Esophagus muscularis mucosa (tissue), 4 donors: Measurements from ENCODE around the gene N4BP3. TPM values are rescaled to one million over a fixed set of nuclear protein-coding genes. Genes with fewer than 3 reads are reported as not detected.
A peak's percentile ranks its signal among the peaks of the same experiment; 100 is the strongest.

Source experiments
- DNase-seq: peaks from one replicate; pipeline ENCODE4 v3.0.0-alpha.2; 2017; ENCODE audit errors: extremely low spot score
- H3K27ac ChIP-seq, 4 donors: fragments of 200-600 bp; sonication (generic); replicated peaks in 1 of 4; 1 replicate in 3 of 4; 2 replicates in 1 of 4; pipeline ENCODE4 v1.5.1; 2016 to 2019; ENCODE audit warnings: mild to moderate bottlenecking in 1 of 4
- H3K27me3 ChIP-seq, 4 donors: fragments of 200-600 bp; sonication (generic); one replicate each; pipeline versions ENCODE4 v1.5.1 to v1.6.0; 2016 to 2019
- H3K36me3 ChIP-seq, 4 donors: fragments of 200-600 bp; sonication (generic); one replicate each; pipeline ENCODE4 v1.5.1; 2016 to 2019
- H3K4me1 ChIP-seq, 4 donors: fragments of 200-600 bp; sonication (generic); one replicate each; pipeline ENCODE4 v1.5.1; 2016 to 2019
- H3K4me3 ChIP-seq, 4 donors: fragments of 200-600 bp; sonication (generic); 1 replicate in 2 of 4; 2 replicates in 2 of 4; pipeline ENCODE4 v1.5.1; 2016 to 2019; ENCODE audit warnings: mild to moderate bottlenecking in 4 of 4, moderate library complexity in 1 of 4
- H3K9me3 ChIP-seq, 4 donors: fragments of 200-600 bp; sonication (generic); 1 replicate in 3 of 4; 2 replicates in 1 of 4; pipeline ENCODE4 v1.5.1; 2016 to 2019
- CTCF ChIP-seq, 3 experiments: fragments of 200-600 bp in 2 of 3; fragments of 450-650 bp in 1 of 3; sonication (generic) in 2 of 3; IDR thresholded peaks; one replicate each; pipeline ENCODE4 v1.5.1; 2017 to 2019; ENCODE audit warnings: antibody characterized with exemption in 3 of 3, mild to moderate bottlenecking in 2 of 3, moderate library complexity in 1 of 3
- EP300 ChIP-seq: sonication (generic); formaldehyde crosslinking; IDR thresholded peaks from one replicate; pipeline ENCODE4 v1.6.1; 2017; ENCODE audit warnings: antibody characterized with exemption
- POLR2A ChIP-seq: fragments of 450-650 bp; IDR thresholded peaks from one replicate; pipeline ENCODE4 v1.6.1; 2017; ENCODE audit warnings: antibody characterized with exemption, moderate library complexity, mild to moderate bottlenecking, low read depth
- POLR2AphosphoS5 ChIP-seq, 2 donors: sonication (generic); formaldehyde crosslinking; IDR thresholded peaks; one replicate each; pipeline ENCODE4 v1.6.1; 2017; ENCODE audit warnings: antibody characterized with exemption in 2 of 2
- whole genome bisulfite sequencing: methylation state at CpG from one replicate; pipeline ENCODE4 v1.1.5; 2018; 5-methylcytosine and 5-hydroxymethylcytosine counted together
- intact Hi-C: fragments of 100-400 bp; cut with DNase I; formaldehyde crosslinking; loops from one replicate; pipeline ENCODE4 v1.15.1; 2023
- total RNA-seq, 4 donors: library from RNA; depleted of rRNA; stranded (reverse); fragments of >200 nt; gene quantifications; one replicate each; pipeline versions ENCODE4 v1.1.0 to v1.2.1, GENCODE V29; 2016

Gene N4BP3
- total RNA-seq, 4 donors from 2014 or later, result 1.7 to 4.3 (median 2.2) TPM

DNA sequence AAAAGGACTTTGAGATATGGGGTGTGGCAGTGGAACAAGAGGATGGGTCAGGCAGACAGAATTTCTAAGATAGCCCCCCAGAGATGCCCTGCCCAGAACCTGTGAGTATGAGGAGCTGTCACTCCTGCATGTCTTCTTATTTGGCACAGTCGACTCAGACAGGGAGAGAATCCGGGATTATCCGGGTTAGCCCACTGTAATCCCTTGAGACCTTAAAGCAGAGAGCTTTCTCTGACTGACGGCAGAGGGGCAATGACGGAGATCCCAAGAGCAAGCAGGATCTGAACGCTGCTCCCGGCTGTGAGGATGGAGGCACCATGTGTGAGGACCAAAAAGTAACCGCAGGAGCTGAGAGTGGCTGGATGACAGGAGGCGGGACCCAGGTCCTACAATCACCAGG, 49.1 kb downstream of the N4BP3 start:
- no peaks in the 10 kb centered on the region for H3K36me3 ChIP-seq
- WGBS, result 81% methylated on average over 8 of the region's 9 CpGs
- TF ChIP-seq POLR2A (no peak), POLR2AphosphoS5 (IDR thresholded peaks at IDR 0.05) (no peak), EP300 (no peak), CTCF (IDR thresholded peaks at IDR 0.05) (no peak)
- H3K27ac ChIP-seq, result no peak overlapping the region
- intact Hi-C loops, result no loop called here
- H3K9me3 ChIP-seq, result no peaks in the 10 kb centered on the region
- peaks cover 0 to 53% (median 4%) of the 10 kb centered on the region in 4 donors for H3K27me3 ChIP-seq
- no peak for DNase-seq
- peaks cover 7 to 10% (median 9%) of the 10 kb centered on the region in 4 donors for H3K4me1 ChIP-seq
- H3K4me3 ChIP-seq, result no peak overlapping the region

DNA sequence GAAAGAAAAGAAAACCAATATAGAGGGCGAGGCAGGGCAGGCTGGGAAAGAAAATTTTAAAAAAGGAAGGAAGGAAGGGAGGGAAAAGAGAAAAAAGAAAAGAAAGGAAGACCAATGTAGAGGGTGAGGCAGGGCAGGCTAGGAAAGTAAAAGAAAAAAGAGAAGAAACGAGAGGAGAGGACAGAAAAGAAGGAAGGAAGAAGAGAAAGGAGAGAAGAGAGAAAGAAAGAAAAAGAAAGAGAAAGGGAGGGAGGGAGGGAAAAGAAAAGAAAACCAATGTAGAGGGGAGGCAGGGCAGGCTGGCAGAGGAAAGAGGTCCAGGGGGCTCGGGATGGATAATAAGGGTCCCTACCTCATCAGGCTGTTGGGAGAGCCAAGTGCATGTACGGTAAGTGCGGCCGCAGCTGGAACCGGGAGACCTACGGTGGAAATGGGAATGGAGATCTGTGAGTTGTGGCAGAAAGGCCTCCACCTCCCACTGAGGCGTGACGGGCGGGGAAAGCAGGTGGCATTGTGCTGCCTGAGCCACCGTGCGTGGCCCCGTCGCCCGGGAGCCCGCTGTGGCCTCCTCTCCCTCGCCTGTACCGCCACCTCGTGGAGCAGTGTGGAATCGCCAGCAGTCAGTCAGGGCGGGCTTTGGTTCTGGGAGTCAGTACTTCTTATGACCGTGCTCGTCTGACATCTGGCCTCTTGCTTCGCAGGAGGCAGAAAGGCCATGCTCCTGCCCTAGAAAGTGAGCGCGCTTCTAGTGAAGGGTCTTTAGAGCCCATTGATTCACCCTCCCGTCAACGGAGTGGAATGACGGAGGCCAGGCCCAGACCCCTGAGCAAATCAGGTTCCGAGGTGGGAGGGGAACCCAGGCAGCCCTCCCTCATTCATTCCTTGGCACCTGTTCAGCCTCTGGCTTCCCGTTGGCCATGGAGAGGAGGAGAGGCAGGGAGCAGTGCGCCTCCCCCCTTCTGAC, 50.7 kb downstream of the N4BP3 start:
- Histone ChIP-seq H3K27me3 (peaks cover 0 to 56% (median 4%) of the 10 kb centered on the region in 4 donors), H3K4me3 (peak overlapping the region in 3 of 4 donors; percentile 20 to 50 (median 25)), H3K36me3 (no peaks in the 10 kb centered on the region), H3K4me1 (peaks cover 7 to 10% (median 9%) of the 10 kb centered on the region in 4 donors), H3K9me3 (no peaks in the 10 kb centered on the region), H3K27ac (no peak overlapping the region)
- TF ChIP-seq POLR2A, result no peak
- TF ChIP-seq POLR2AphosphoS5 (IDR thresholded peaks at IDR 0.05), result peak in 1 of 2 donors; percentile 53
- TF ChIP-seq CTCF (IDR thresholded peaks at IDR 0.05), result peak; percentile 98 to 100 (median 98)
- WGBS, result 7% methylated on average over 25 of the region's 33 CpGs
- peak; percentile 93 for DNase-seq
- intact Hi-C loops, result loop anchor here (1.0 kb wide), 1 partner anchor 88 kb away; no protein-coding TSS in a partner anchor

- TF ChIP-seq EP300 (no peak), POLR2AphosphoS5 (IDR thresholded peaks at IDR 0.05) (no peak), POLR2A (no peak), CTCF (IDR thresholded peaks at IDR 0.05) (no peak)
- Histone ChIP-seq H3K9me3 (no peaks in the 10 kb centered on the region), H3K27me3 (peaks cover 0 to 56% (median 4%) of the 10 kb centered on the region in 4 donors), H3K27ac (no peak overlapping the region), H3K36me3 (no peaks in the 10 kb centered on the region), H3K4me3 (no peak overlapping the region), H3K4me1 (peaks cover 7 to 10% (median 9%) of the 10 kb centered on the region in 4 donors)
- WGBS, result 59% methylated on average over 24 of the region's 38 CpGs
- intact Hi-C loops, result no loop called here
- DNase-seq, result no peak
Observed at GRCh38 chr5:178165581-178165980, 52.2 kb downstream of the N4BP3 start.

DNA sequence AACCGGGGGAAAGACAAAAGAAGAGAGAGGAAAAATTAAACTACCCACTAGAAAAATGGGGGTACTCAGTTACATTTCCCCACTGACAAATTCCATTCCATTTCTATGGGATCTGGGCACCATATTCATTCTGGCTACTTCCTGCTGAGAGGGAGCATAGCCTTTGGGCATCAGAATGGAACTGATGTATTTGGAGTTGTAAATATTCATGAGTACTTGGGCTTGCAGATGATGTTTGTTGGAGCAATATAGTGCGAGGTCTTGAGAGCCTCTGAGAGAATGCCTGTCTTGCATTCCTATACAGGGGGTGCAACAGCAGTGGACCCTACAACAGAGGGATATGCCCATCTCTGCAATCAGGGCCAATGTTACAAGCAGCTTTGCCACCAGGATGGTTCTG, 57.1 kb downstream of the N4BP3 start:
- H3K27ac ChIP-seq, result no peak overlapping the region
- TF ChIP-seq POLR2A (no peak), EP300 (no peak), POLR2AphosphoS5 (IDR thresholded peaks at IDR 0.05) (no peak), CTCF (IDR thresholded peaks at IDR 0.05) (no peak)
- intact Hi-C loops, result no loop called here
- DNase-seq, result no peak
- H3K36me3 ChIP-seq, result no peaks in the 10 kb centered on the region
- 86% methylated on average over 2 of the region's 2 CpGs for WGBS
- H3K27me3 ChIP-seq, result peaks cover 0 to 16% (median under 1%) of the 10 kb centered on the region in 4 donors
- H3K4me1 ChIP-seq, result no peaks in the 10 kb centered on the region
- H3K9me3 ChIP-seq, result no peaks in the 10 kb centered on the region
- no peak overlapping the region for H3K4me3 ChIP-seq
